IPS-20b (cell line): ENCODE results near the gene RNU6-1.

ENCODE experiments used
- H3K27ac ChIP-seq: one replicate; pipeline ENCODE4 v1.5.1; 2013; ENCODE audit warnings: low read length
- H3K27me3 ChIP-seq: 2 replicates; pipeline ENCODE4 v1.6.1; 2013; ENCODE audit warnings: mild to moderate bottlenecking, low read length, inconsistent platforms; ENCODE audit not compliant: insufficient read depth
- H3K36me3 ChIP-seq: 2 replicates; pipeline ENCODE4 v1.6.1; 2013; ENCODE audit warnings: low read depth, mild to moderate bottlenecking, inconsistent platforms, low read length, moderate library complexity; ENCODE audit not compliant: insufficient read depth
- H3K4me1 ChIP-seq: 2 replicates; pipeline ENCODE4 v1.6.1; 2013; ENCODE audit warnings: mild to moderate bottlenecking, control low read depth, inconsistent platforms, low read length, moderate library complexity; ENCODE audit not compliant: insufficient read depth
- H3K4me3 ChIP-seq: 2 replicates; pipeline ENCODE4 v1.5.1; 2013; ENCODE audit warnings: mild to moderate bottlenecking, low read length, inconsistent platforms
- H3K9ac ChIP-seq: 2 replicates; pipeline ENCODE4 v1.6.1; 2013; ENCODE audit warnings: low read depth, mild to moderate bottlenecking, inconsistent platforms, low read length, moderate library complexity
- H3K9me3 ChIP-seq: 2 replicates; pipeline ENCODE4 v1.6.1; 2013; ENCODE audit warnings: mild to moderate bottlenecking, low read depth, low read length, inconsistent platforms; ENCODE audit not compliant: insufficient read depth

Gene RNU6-1

GRCh38 chr15:67815036-67815592 lies 24.7 kb downstream of the RNU6-1 start:
- H3K4me1 ChIP-seq: peaks cover 3% of the 10 kb centered on the region; the same call in 1 of the 2 replicates
- peaks cover 37% of the 10 kb centered on the region for H3K27me3 ChIP-seq
- H3K4me3 ChIP-seq: no peak overlapping the region
- peaks cover 3% of the 10 kb centered on the region for H3K9me3 ChIP-seq
- no peaks in the 10 kb centered on the region for H3K36me3 ChIP-seq
- no peak overlapping the region for H3K9ac ChIP-seq
- H3K27ac ChIP-seq: no peak overlapping the region

GRCh38 chr15:67813104-67813634 lies 26.7 kb downstream of the RNU6-1 start:
- no peak overlapping the region for H3K9ac ChIP-seq
- no peaks in the 10 kb centered on the region for H3K4me1 ChIP-seq
- H3K4me3 ChIP-seq: no peak overlapping the region
- no peaks in the 10 kb centered on the region for H3K36me3 ChIP-seq
- no peak overlapping the region for H3K27ac ChIP-seq
- peaks cover 3% of the 10 kb centered on the region for H3K9me3 ChIP-seq
- peaks cover 18% of the 10 kb centered on the region for H3K27me3 ChIP-seq

GRCh38 chr15:67812241-67812644 lies 27.6 kb downstream of the RNU6-1 start:
- peaks cover 3% of the 10 kb centered on the region for H3K9me3 ChIP-seq
- no peak overlapping the region for H3K27ac ChIP-seq
- H3K27me3 ChIP-seq: peaks cover 9% of the 10 kb centered on the region
- no peak overlapping the region for H3K9ac ChIP-seq
- H3K4me3 ChIP-seq: no peak overlapping the region
- H3K36me3 ChIP-seq: no peaks in the 10 kb centered on the region
- H3K4me1 ChIP-seq: no peaks in the 10 kb centered on the region

GRCh38 chr15:67809866-67810265 lies 30.0 kb downstream of the RNU6-1 start:
- Histone ChIP-seq H3K27ac (no peak overlapping the region), H3K9ac (no peak overlapping the region), H3K4me1 (peaks cover 4% of the 10 kb centered on the region; the same call in 1 of the 2 replicates)

GRCh38 chr15:67809441-67809840 lies 30.4 kb downstream of the RNU6-1 start:
- H3K4me3 ChIP-seq: no peak overlapping the region
- peaks cover 8% of the 10 kb centered on the region; the same call in 1 of the 2 replicates for H3K4me1 ChIP-seq
- no peak overlapping the region for H3K27ac ChIP-seq
- no peaks in the 10 kb centered on the region for H3K36me3 ChIP-seq
- H3K9ac ChIP-seq: no peak overlapping the region
- no peaks in the 10 kb centered on the region for H3K9me3 ChIP-seq
- H3K27me3 ChIP-seq: no peaks in the 10 kb centered on the region

More at GRCh38 chr15:67809866-67810265, 30.0 kb downstream of the RNU6-1 start:
- no peak overlapping the region for H3K4me3 ChIP-seq
- H3K27me3 ChIP-seq: no peaks in the 10 kb centered on the region
- no peaks in the 10 kb centered on the region for H3K9me3 ChIP-seq
- no peaks in the 10 kb centered on the region for H3K36me3 ChIP-seq

- no peak overlapping the region for H3K4me3 ChIP-seq
- H3K9me3 ChIP-seq: no peaks in the 10 kb centered on the region
- no peaks in the 10 kb centered on the region for H3K27me3 ChIP-seq
- no peak overlapping the region for H3K9ac ChIP-seq
- H3K27ac ChIP-seq: no peak overlapping the region
- peaks cover 14% of the 10 kb centered on the region; the same call in 1 of the 2 replicates for H3K4me1 ChIP-seq
- no peaks in the 10 kb centered on the region for H3K36me3 ChIP-seq
Measured at GRCh38 chr15:67808821-67809220, 31.0 kb downstream of the RNU6-1 start.

GRCh38 chr15:67807836-67808235 lies 32.0 kb downstream of the RNU6-1 start:
- no peaks in the 10 kb centered on the region for H3K9me3 ChIP-seq
- no peak overlapping the region for H3K9ac ChIP-seq
- no peak overlapping the region for H3K4me3 ChIP-seq
- H3K36me3 ChIP-seq: no peaks in the 10 kb centered on the region
- H3K27ac ChIP-seq: no peak overlapping the region
- peaks cover 14% of the 10 kb centered on the region; the same call in 1 of the 2 replicates for H3K4me1 ChIP-seq
- H3K27me3 ChIP-seq: no peaks in the 10 kb centered on the region

- no peak overlapping the region for H3K9ac ChIP-seq
- no peaks in the 10 kb centered on the region for H3K36me3 ChIP-seq
- no peak overlapping the region for H3K4me3 ChIP-seq
- peaks cover 14% of the 10 kb centered on the region; the same call in 1 of the 2 replicates for H3K4me1 ChIP-seq
- no peaks in the 10 kb centered on the region; the same call in 1 of the 2 replicates for H3K27me3 ChIP-seq
- H3K27ac ChIP-seq: no peak overlapping the region
- no peaks in the 10 kb centered on the region for H3K9me3 ChIP-seq
Measured at GRCh38 chr15:67807141-67807540, 32.7 kb downstream of the RNU6-1 start.

- Histone ChIP-seq H3K27me3 (no peaks in the 10 kb centered on the region; the same call in 1 of the 2 replicates), H3K9ac (no peak overlapping the region), H3K36me3 (no peaks in the 10 kb centered on the region), H3K9me3 (no peaks in the 10 kb centered on the region), H3K4me1 (peaks cover 14% of the 10 kb centered on the region; the same call in 1 of the 2 replicates), H3K4me3 (no peak overlapping the region), H3K27ac (no peak overlapping the region)
Measured at GRCh38 chr15:67806536-67806935, 33.3 kb downstream of the RNU6-1 start.

GRCh38 chr15:67805666-67806516 lies 34.0 kb downstream of the RNU6-1 start:
- Histone ChIP-seq H3K4me3 (no peak overlapping the region), H3K27ac (no peak overlapping the region), H3K9ac (no peak overlapping the region), H3K36me3 (no peaks in the 10 kb centered on the region), H3K4me1 (peaks cover 14% of the 10 kb centered on the region; the same call in 1 of the 2 replicates), H3K9me3 (no peaks in the 10 kb centered on the region), H3K27me3 (no peaks in the 10 kb centered on the region; the same call in 1 of the 2 replicates)

- Histone ChIP-seq H3K27me3 (no peaks in the 10 kb centered on the region; the same call in 1 of the 2 replicates), H3K9ac (no peak overlapping the region), H3K4me3 (no peak overlapping the region), H3K9me3 (no peaks in the 10 kb centered on the region), H3K4me1 (peaks cover 14% of the 10 kb centered on the region; the same call in 1 of the 2 replicates), H3K36me3 (no peaks in the 10 kb centered on the region), H3K27ac (no peak overlapping the region)
Measured at GRCh38 chr15:67805008-67805665, 34.7 kb downstream of the RNU6-1 start.
